IMR-90 (cell line): ENCODE measurements around the gene LRG1. TPM values are rescaled to one million over a fixed set of nuclear protein-coding genes. Genes with fewer than 3 reads are reported as not detected.

Experiments used
- ATAC-seq: fragments of 200-7000 bp; cut with Tn5 transposase; 2 replicates; pipeline ENCODE4 v1.9.1; 2020; ENCODE audit warnings: low read depth, mild to moderate bottlenecking, moderate library complexity
- BruUV-seq: library from RNA; stranded (reverse); fragments of 400-500 nt; replicated peaks from 2 replicates; lab custom pipeline; 2021; lab: Mats Ljungman, UMichigan
- CTCF ChIA-PET: fragments of 300-600 bp; formaldehyde crosslinking; extraction: SDS; loops from one replicate; lab custom pipeline; 2021; ENCODE audit warnings: antibody characterized with exemption; lab: Yijun Ruan, JAX
- POLR2A ChIA-PET: fragments of 300-600 bp; sonication (Branson Sonifier 250); formaldehyde crosslinking; loops from one replicate; lab custom pipeline; 2022; ENCODE audit warnings: antibody characterized with exemption; ENCODE audit not compliant: unreplicated experiment; lab: Charles Lee
- DNase-seq: peaks from one replicate; pipeline ENCODE4 v3.0.0; 2013
- H2AFZ ChIP-seq: replicated peaks from 2 replicates; pipeline ENCODE3; 2013; ENCODE audit warnings: low read length, mild to moderate bottlenecking; ENCODE audit not compliant: poor library complexity
- H2AK5ac ChIP-seq: 2 replicates; pipeline ENCODE4 v1.6.1; 2013; ENCODE audit warnings: low read depth, low read length, inconsistent platforms
- H2AK9ac ChIP-seq: replicated peaks from 2 replicates; pipeline ENCODE3; 2013; ENCODE audit warnings: mild to moderate bottlenecking, low read depth, low read length, moderate library complexity; ENCODE audit not compliant: poor library complexity
- H2BK120ac ChIP-seq: 2 replicates; pipeline ENCODE4 v1.6.1; 2013; ENCODE audit warnings: low read depth, low read length, inconsistent platforms
- H2BK15ac ChIP-seq: 3 replicates; pipeline ENCODE4 v1.6.1; 2013; ENCODE audit warnings: low read depth, low read length, inconsistent platforms
- H2BK20ac ChIP-seq: 2 replicates; pipeline ENCODE4 v1.6.1; 2013; ENCODE audit warnings: low read depth, mild to moderate bottlenecking, inconsistent platforms, low read length, moderate library complexity
- H2BK5ac ChIP-seq: 2 replicates; pipeline ENCODE4 v1.6.1; 2013; ENCODE audit warnings: mild to moderate bottlenecking, low read depth, low read length, inconsistent platforms; ENCODE audit not compliant: poor library complexity, severe bottlenecking
- H3K14ac ChIP-seq: replicated peaks from 2 replicates; pipeline ENCODE4 v1.6.1; 2013; ENCODE audit warnings: low read depth, low read length, inconsistent platforms
- H3K18ac ChIP-seq: 2 replicates; pipeline ENCODE4 v1.6.1; 2013; ENCODE audit warnings: low read depth, low read length, control low read depth
- H3K23ac ChIP-seq: 2 replicates; pipeline ENCODE4 v1.6.1; 2013; ENCODE audit warnings: low read depth, low read length, inconsistent platforms
- H3K27ac ChIP-seq: 2 replicates; pipeline ENCODE4 v1.5.1; 2013; ENCODE audit warnings: mild to moderate bottlenecking, control low read depth, low read length; ENCODE audit not compliant: insufficient read depth
- H3K27me3 ChIP-seq: 2 replicates; pipeline ENCODE4 v1.6.1; 2013; ENCODE audit warnings: low read length; ENCODE audit not compliant: control insufficient read depth, insufficient read depth
- H3K36me3 ChIP-seq: 2 replicates; pipeline ENCODE4 v1.6.1; 2013; ENCODE audit warnings: low read length, mixed read lengths; ENCODE audit not compliant: control insufficient read depth, insufficient read depth
- H3K4ac ChIP-seq: 2 replicates; pipeline ENCODE4 v1.6.1; 2013; ENCODE audit warnings: low read depth, low read length, inconsistent platforms
- H3K4me1 ChIP-seq: 2 replicates; pipeline ENCODE4 v1.6.1; 2013; ENCODE audit warnings: low read length, mixed read lengths; ENCODE audit not compliant: control insufficient read depth, insufficient read depth
- H3K4me2 ChIP-seq: 2 replicates; pipeline ENCODE4 v1.6.1; 2013; ENCODE audit warnings: low read depth, mild to moderate bottlenecking, control low read depth, low read length, moderate library complexity
- H3K4me3 ChIP-seq: 2 replicates; pipeline ENCODE4 v1.5.1; 2013; ENCODE audit warnings: low read depth, mild to moderate bottlenecking, control low read depth, low read length, moderate library complexity; ENCODE audit not compliant: insufficient read depth
- H3K56ac ChIP-seq: 2 replicates; pipeline ENCODE4 v1.6.1; 2013; ENCODE audit warnings: low read length, inconsistent platforms; ENCODE audit not compliant: insufficient read depth; ENCODE audit errors: extremely low read depth
- H3K79me1 ChIP-seq, 2 experiments: 2 replicates each; pipeline ENCODE4 v1.6.1; 2013; ENCODE audit warnings: low read length in 2 of 2, inconsistent platforms in 1 of 2, low read depth in 1 of 2
- H3K9ac ChIP-seq: 2 replicates; pipeline ENCODE4 v1.6.1; 2013; ENCODE audit warnings: low read depth, low read length, control low read depth
- H3K9me1 ChIP-seq: 2 replicates; pipeline ENCODE4 v1.6.1; 2013; ENCODE audit warnings: low read length, inconsistent platforms; ENCODE audit not compliant: insufficient read depth
- H3K9me3 ChIP-seq: 2 replicates; pipeline ENCODE4 v1.6.1; 2013; ENCODE audit warnings: low read length; ENCODE audit not compliant: control insufficient read depth, insufficient read depth
- H4K20me1 ChIP-seq: 2 replicates; pipeline ENCODE4 v1.6.1; 2013; ENCODE audit warnings: low read length, inconsistent platforms; ENCODE audit not compliant: insufficient read depth
- H4K5ac ChIP-seq: 2 replicates; pipeline ENCODE4 v1.6.1; 2013; ENCODE audit warnings: mild to moderate bottlenecking, low read depth, low read length, control low read depth
- H4K8ac ChIP-seq, 2 experiments: 2 replicates each; pipeline ENCODE4 v1.6.1; 2013; ENCODE audit warnings: low read depth in 2 of 2, low read length in 2 of 2, control low read depth in 1 of 2, inconsistent platforms in 1 of 2
- H4K91ac ChIP-seq: 2 replicates; pipeline ENCODE4 v1.6.1; 2013; ENCODE audit warnings: low read depth, low read length, inconsistent platforms; ENCODE audit not compliant: insufficient read depth
- CHD1 ChIP-seq: IDR thresholded peaks from 2 replicates; pipeline ENCODE4 v1.6.1; 2012; ENCODE audit warnings: low read depth, low read length, improper control_type of control experiment
- FOS ChIP-seq: fragments of 150-350 bp; IDR thresholded peaks from 2 replicates; pipeline ENCODE4 v1.6.1; 2016; ENCODE audit warnings: low read depth, low read length
- MAFK ChIP-seq: IDR thresholded peaks from 2 replicates; pipeline ENCODE4 v1.6.1; 2012; ENCODE audit warnings: low read depth, low read length, improper control_type of control experiment
- POLR2A ChIP-seq: IDR thresholded peaks from 2 replicates; pipeline ENCODE4 v1.6.1; 2012; ENCODE audit warnings: mild to moderate bottlenecking, low read depth, low read length
- RAD21 ChIP-seq: IDR thresholded peaks from 2 replicates; pipeline ENCODE4 v1.6.1; 2012; ENCODE audit warnings: low read length, improper control_type of control experiment
- RCOR1 ChIP-seq: IDR thresholded peaks from 2 replicates; pipeline ENCODE4 v1.6.1; 2012; ENCODE audit warnings: mild to moderate bottlenecking, low read length, improper control_type of control experiment; ENCODE audit not compliant: insufficient replicate concordance
- WGBS, 2 experiments: methylation state at CpG; one replicate each; pipeline versions ENCODE4 v1.1.5 to v1.1.7; 2013; ENCODE audit warnings: missing lambda C conversion rate in 2 of 2; ENCODE audit not compliant: insufficient read length in 1 of 2; ENCODE audit errors: extremely low coverage in 2 of 2; 5-methylcytosine and 5-hydroxymethylcytosine counted together
- dilution Hi-C: fragments of 300-500 bp; cut with HindIII; formaldehyde crosslinking; loops from one replicate; pipeline ENCODE4 v1.14.3; 2018; ENCODE audit warnings: low sequenced_read_pairs; ENCODE audit not compliant: unreplicated experiment
- in situ Hi-C: fragments of 300-500 bp; cut with MboI; formaldehyde crosslinking; loops from 3 replicates; pipeline ENCODE4 v1.14.3; 2019; ENCODE audit warnings: low sequenced_read_pairs, inconsistent platforms, mixed read lengths
- intact Hi-C: fragments of 100-400 bp; cut with micrococcal nuclease; formaldehyde crosslinking; loops from 2 replicates; pipeline ENCODE4 v1.10.0; 2022
- polyA plus RNA-seq, 3 experiments: library from polyadenylated mRNA; depleted of rRNA; stranded (reverse); fragments of >200 nt; gene quantifications; 2 replicates each; pipeline ENCODE4 v1.2.3, GENCODE V29; 2012; ENCODE audit warnings: low replicate concordance in 1 of 3
- total RNA-seq: library from RNA; depleted of rRNA; stranded (reverse); fragments of >200 nt; gene quantifications from 2 replicates; pipeline ENCODE4 v1.2.3, GENCODE V29; 2012

The LRG1 gene
- total and polyA plus RNA-seq, 2 of the 4 experiments (the other 2 are of a cell fraction), result not detected

DNA sequence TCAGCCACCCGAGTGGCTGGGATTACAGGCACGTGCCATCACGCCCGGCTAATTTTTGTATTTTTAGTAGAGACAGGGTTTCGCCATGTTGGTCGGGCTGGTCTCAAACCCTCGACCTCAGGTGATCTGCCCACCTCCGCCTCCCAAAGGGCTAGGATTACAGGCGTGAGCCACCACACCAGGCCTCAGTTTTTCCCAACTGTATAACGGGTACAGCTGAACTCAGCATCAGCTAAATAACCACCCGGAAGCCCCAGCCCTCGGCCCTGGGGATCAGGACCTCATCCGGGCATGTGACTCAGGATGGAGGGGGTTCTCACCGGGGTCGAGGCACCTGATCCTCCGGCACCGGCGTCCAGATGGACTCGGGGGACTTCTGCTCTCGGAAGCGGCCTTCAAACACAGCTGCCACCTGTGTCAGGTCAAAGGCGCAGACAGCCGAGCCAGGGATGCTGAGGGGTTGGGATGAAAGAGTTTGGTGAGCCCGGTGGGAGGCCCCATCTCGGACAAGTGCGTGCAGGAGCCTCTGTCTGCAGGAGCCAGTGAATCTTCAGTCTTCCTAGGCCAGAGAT lies 10.7 kb upstream of the LRG1 start:
- 80% methylated on average over 6 of the region's 26 CpGs; no CpG with 5 or more reads in 1 of the 2 experiments for WGBS, 2 experiments
- H3K4me1 ChIP-seq, result no peaks in the 10 kb centered on the region
- H3K23ac ChIP-seq, result no peak overlapping the region
- no peak overlapping the region for H3K4ac ChIP-seq
- no peaks in the 10 kb centered on the region for H3K36me3 ChIP-seq
- no peaks in the 10 kb centered on the region for H3K79me1 ChIP-seq
- intact Hi-C loops (no loop called here), dilution Hi-C loops (no loop called here), in situ Hi-C loops (no loop called here)
- no TSS peak for BruUV-seq
- no peaks in the 10 kb centered on the region for H4K20me1 ChIP-seq
- no peak for ATAC-seq
- H3K9me1 ChIP-seq, result no peaks in the 10 kb centered on the region
- H3K9ac ChIP-seq, result no peak overlapping the region
- H4K91ac ChIP-seq, result no peak overlapping the region
- H3K4me3 ChIP-seq, result no peak overlapping the region
- no peak overlapping the region for H3K56ac ChIP-seq
- H3K27me3 ChIP-seq, result peaks cover 2% of the 10 kb centered on the region; the same call in 1 of the 2 replicates
- no peak overlapping the region for H4K8ac ChIP-seq
- H2AFZ ChIP-seq, result no peak overlapping the region
- no peak overlapping the region for H2AK9ac ChIP-seq
- POLR2A ChIA-PET, result no interaction called here
- no peak overlapping the region for H2BK15ac ChIP-seq
- H2BK120ac ChIP-seq, result no peak overlapping the region
- TF ChIP-seq RCOR1 (no peak), POLR2A (no peak), RAD21 (no peak), FOS (no peak), CHD1 (no peak), MAFK (no peak)
- no peaks in the 10 kb centered on the region for H3K9me3 ChIP-seq
- H3K4me2 ChIP-seq, result no peak overlapping the region
- no peak overlapping the region for H4K5ac ChIP-seq
- no peak overlapping the region for H3K18ac ChIP-seq
- CTCF ChIA-PET, result no interaction called here
- no peak overlapping the region for H2BK20ac ChIP-seq
- no peak overlapping the region for H2BK5ac ChIP-seq
- no peak for DNase-seq
- no peak overlapping the region for H2AK5ac ChIP-seq
- H3K27ac ChIP-seq, result no peak overlapping the region
- no peak overlapping the region for H3K14ac ChIP-seq
